GM12872 (cell line): ENCODE measurements around the gene SCNN1G.

ENCODE experiments used
- TF ChIP-seq, protein P1 (sequence below): IDR thresholded peaks from 3 replicates; pipeline ENCODE4 v1.5.1; 2011; ENCODE audit warnings: low read depth, mild to moderate bottlenecking, low read length, moderate library complexity; ENCODE audit not compliant: insufficient read depth

The SCNN1G gene

DNA sequence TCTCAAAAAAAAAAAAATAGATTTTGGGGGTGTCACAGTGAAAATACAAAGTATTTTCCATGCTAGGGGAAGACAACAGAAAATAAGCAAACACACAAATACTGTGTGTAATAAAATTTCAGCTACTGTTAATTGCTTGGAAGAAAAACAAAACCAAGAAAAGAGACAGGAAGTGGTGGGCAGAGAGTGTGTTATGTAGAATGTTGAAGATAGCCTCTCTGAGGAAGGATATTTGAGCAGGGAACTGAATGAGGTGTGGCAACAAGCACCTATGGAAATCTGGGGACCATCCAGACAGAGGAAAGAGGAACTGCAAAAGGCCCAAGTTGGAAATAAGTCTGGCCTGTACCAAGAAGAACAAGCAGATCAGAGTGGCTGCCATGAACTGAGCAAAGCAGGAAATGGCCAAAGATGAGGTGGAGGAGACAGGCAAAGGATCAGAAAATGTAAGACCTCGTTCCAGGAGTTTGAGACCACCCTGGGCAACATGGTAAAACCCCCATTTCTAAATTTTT, 25.5 kb upstream of the SCNN1G start:
- TF ChIP-seq, protein P1, sequence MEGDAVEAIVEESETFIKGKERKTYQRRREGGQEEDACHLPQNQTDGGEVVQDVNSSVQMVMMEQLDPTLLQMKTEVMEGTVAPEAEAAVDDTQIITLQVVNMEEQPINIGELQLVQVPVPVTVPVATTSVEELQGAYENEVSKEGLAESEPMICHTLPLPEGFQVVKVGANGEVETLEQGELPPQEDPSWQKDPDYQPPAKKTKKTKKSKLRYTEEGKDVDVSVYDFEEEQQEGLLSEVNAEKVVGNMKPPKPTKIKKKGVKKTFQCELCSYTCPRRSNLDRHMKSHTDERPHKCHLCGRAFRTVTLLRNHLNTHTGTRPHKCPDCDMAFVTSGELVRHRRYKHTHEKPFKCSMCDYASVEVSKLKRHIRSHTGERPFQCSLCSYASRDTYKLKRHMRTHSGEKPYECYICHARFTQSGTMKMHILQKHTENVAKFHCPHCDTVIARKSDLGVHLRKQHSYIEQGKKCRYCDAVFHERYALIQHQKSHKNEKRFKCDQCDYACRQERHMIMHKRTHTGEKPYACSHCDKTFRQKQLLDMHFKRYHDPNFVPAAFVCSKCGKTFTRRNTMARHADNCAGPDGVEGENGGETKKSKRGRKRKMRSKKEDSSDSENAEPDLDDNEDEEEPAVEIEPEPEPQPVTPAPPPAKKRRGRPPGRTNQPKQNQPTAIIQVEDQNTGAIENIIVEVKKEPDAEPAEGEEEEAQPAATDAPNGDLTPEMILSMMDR, result no peak

DNA sequence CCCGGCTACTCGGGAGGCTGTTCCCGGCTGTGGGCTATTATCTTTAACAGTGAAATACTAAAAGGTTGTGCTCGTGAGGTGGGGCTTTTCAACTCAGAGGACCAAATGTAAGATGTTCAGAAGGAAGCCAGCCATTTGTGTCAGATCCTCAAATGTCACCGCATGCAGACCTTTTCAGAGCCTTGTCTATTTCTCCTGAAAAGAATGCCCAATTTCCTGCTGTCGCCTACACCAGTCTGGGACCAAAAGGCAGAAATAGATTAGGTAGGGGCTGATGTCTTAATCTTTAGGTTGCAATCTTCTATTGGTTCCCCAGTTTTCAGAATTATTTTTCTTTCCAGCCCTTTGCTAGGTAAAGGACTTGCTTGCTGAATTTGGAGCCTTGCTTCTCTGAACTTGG, 24.4 kb upstream of the SCNN1G start:
- TF ChIP-seq, protein P1, result no peak

DNA sequence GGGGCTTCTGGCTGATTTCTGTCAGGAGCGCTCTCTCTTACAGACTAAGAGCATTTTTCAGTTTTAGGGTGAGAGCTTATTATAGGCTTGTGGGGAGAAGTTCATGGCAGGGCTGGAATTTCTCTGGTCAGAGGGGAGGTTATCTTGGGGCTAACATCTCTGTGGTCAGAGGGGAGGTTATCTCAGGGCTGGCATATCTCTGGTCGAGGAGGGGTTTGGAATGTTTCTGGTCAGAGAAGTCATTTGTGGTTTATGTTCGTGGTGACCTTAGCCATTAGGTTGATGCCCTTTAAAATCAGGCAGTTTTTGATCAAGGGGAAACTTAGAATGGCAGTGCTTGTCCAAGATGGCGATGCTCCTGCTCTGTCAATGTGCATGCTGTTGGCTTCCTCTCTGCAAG, 22.5 kb upstream of the SCNN1G start:
- TF ChIP-seq, protein P1, result no peak

DNA sequence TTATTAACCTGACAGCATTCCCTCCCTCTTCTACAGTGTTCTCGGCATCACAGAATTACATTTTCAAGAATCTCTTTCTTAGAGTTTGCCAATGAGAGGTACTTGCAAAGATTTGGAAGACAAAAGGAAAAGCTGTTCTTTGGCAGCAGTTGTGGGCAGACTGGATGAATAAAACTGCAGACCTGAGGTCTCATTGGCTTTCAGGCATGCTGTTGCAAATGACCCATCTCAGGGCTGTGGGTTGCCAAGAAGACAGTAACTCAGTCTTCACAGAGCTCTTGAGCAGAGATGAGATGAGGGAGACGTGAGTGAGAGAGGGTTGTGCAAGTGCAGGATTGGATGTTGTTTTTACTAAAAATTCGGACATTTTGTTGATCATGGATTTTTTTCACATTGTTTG, 22.0 kb upstream of the SCNN1G start:
- TF ChIP-seq, protein P1, result no peak

DNA sequence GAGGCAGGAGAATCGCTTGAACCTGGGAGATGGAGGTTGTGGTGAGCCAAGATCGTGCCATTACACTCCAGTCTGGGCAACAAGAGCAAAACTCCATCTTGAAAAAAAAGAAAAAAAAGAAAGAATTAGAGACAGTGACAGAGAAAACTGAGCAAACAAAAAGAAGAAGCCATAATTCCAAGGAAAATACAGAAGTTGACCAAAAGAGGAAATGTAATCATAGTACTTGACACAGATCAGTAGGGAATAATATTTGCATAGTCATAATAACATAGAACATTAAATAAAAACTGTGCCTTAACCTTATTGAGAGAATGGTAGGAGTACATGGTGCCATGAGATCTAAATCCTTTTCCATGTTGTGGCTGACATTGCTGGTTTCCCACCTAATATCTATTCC, 18.6 kb upstream of the SCNN1G start:
- TF ChIP-seq, protein P1, result no peak

DNA sequence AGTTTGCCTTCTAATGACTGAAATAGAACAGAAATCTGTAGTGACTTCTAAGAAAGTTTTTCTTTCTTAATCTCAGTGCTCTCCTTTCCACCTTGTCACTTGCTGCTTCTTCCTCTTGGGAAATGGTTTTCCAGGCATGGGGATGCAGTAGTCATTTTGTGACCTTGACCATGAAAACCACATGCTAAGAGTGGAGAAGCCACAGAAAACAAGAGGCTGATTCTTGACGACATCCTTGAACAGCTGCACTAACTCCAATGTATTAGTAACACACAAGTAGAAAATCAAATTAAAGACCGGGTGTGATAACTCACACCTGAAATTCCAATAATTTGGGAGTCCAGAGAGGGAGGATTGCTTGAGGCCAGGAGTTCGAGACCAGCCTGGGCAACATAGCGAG, 17.8 kb upstream of the SCNN1G start:
- TF ChIP-seq, protein P1, result no peak

DNA sequence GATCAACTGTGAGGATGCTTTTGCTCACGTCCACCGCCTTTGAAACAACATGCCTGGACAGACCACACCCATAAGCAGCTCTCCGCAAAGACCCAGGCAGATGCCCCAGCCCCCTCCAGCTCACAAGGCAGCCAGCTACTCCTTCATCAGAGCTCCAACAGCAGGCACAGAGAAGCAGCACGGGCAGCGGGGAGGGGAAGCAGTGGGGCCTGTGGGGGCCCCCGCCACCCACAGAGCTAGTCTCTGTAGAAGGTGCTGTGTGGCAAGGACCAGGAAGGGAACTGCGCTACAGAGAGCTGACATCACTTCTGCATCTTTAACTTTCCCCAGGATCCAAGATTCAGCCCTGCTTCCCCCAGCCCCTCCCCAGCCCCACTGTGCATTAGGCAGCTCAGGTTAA, 10.0 kb upstream of the SCNN1G start:
- TF ChIP-seq, protein P1, result no peak
